Measurements from ENCODE around the gene ZBTB7A.

The ZBTB7A gene

GRCh38 chr19:4087787-4088679 lies 21.3 kb upstream of the ZBTB7A start:
- no peaks in the 10 kb centered on the region for H3K4me1 ChIP-seq (ENCODE audit: insufficient read depth, poor library complexity, severe bottlenecking)
- no peaks in the 10 kb centered on the region for H3K9me3 ChIP-seq (ENCODE audit: severe bottlenecking)
- no peak for DNase-seq (ENCODE audit: low spot score)
- H3K4me3 ChIP-seq (ENCODE audit: severe bottlenecking), result no peak overlapping the region
- ATAC-seq (ENCODE audit: low read depth), result no peak
- H3K36me3 ChIP-seq (ENCODE audit: low read depth), result peaks cover 4% of the 10 kb centered on the region; the same call in 1 of the 2 replicates
- H3K27ac ChIP-seq (ENCODE audit: poor library complexity, severe bottlenecking), result no peak overlapping the region
- no peaks in the 10 kb centered on the region for H3K27me3 ChIP-seq (ENCODE audit: insufficient read depth, poor library complexity, severe bottlenecking)
- TF ChIP-seq, protein P1, sequence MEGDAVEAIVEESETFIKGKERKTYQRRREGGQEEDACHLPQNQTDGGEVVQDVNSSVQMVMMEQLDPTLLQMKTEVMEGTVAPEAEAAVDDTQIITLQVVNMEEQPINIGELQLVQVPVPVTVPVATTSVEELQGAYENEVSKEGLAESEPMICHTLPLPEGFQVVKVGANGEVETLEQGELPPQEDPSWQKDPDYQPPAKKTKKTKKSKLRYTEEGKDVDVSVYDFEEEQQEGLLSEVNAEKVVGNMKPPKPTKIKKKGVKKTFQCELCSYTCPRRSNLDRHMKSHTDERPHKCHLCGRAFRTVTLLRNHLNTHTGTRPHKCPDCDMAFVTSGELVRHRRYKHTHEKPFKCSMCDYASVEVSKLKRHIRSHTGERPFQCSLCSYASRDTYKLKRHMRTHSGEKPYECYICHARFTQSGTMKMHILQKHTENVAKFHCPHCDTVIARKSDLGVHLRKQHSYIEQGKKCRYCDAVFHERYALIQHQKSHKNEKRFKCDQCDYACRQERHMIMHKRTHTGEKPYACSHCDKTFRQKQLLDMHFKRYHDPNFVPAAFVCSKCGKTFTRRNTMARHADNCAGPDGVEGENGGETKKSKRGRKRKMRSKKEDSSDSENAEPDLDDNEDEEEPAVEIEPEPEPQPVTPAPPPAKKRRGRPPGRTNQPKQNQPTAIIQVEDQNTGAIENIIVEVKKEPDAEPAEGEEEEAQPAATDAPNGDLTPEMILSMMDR (IDR thresholded peaks at IDR 0.05; ENCODE audit: poor library complexity, severe bottlenecking), result no peak

DNA sequence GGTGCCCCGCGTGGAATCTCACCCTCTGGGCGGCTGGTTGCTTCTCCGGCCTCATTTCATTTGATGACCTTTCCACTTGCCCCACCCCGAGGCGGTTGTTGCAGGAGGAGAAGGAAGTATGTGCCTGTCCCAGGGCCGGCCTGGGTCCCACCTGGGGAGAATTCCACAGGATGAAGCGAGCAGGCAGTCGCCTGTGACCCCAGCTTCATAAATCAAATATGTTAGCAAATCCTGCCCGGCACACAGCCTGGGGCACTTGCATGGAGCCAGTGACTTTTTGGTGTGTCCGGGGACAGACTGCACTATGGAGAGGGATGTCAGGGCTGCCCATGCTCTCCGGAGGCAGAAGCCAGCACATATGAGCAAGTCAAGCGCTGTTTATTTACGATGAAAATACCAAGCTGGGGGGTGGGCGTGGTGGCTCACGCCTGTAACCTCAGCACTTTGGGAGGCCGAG lies 19.7 kb upstream of the ZBTB7A start:
- no peak for DNase-seq (ENCODE audit: low spot score)
- TF ChIP-seq, protein P1 (IDR thresholded peaks at IDR 0.05; ENCODE audit: poor library complexity, severe bottlenecking), result no peak
- Histone ChIP-seq H3K4me1 (ENCODE audit: insufficient read depth, poor library complexity, severe bottlenecking) (no peaks in the 10 kb centered on the region), H3K4me3 (ENCODE audit: severe bottlenecking) (no peak overlapping the region), H3K9me3 (ENCODE audit: severe bottlenecking) (no peaks in the 10 kb centered on the region), H3K36me3 (ENCODE audit: low read depth) (peaks cover 4% of the 10 kb centered on the region; the same call in 1 of the 2 replicates), H3K27ac (ENCODE audit: poor library complexity, severe bottlenecking) (no peak overlapping the region), H3K27me3 (ENCODE audit: insufficient read depth, poor library complexity, severe bottlenecking) (no peaks in the 10 kb centered on the region)
- no peak for ATAC-seq (ENCODE audit: low read depth)

GRCh38 chr19:4084547-4084877 lies 17.8 kb upstream of the ZBTB7A start:
- no peak for ATAC-seq (ENCODE audit: low read depth)
- no peak overlapping the region for H3K4me3 ChIP-seq (ENCODE audit: severe bottlenecking)
- H3K4me1 ChIP-seq (ENCODE audit: insufficient read depth, poor library complexity, severe bottlenecking), result no peaks in the 10 kb centered on the region
- TF ChIP-seq, protein P1 (IDR thresholded peaks at IDR 0.05; ENCODE audit: poor library complexity, severe bottlenecking), result no peak
- H3K27me3 ChIP-seq (ENCODE audit: insufficient read depth, poor library complexity, severe bottlenecking), result no peaks in the 10 kb centered on the region
- no peak for DNase-seq (ENCODE audit: low spot score)
- H3K27ac ChIP-seq (ENCODE audit: poor library complexity, severe bottlenecking), result no peak overlapping the region
- no peaks in the 10 kb centered on the region for H3K36me3 ChIP-seq (ENCODE audit: low read depth)
- no peaks in the 10 kb centered on the region for H3K9me3 ChIP-seq (ENCODE audit: severe bottlenecking)

DNA sequence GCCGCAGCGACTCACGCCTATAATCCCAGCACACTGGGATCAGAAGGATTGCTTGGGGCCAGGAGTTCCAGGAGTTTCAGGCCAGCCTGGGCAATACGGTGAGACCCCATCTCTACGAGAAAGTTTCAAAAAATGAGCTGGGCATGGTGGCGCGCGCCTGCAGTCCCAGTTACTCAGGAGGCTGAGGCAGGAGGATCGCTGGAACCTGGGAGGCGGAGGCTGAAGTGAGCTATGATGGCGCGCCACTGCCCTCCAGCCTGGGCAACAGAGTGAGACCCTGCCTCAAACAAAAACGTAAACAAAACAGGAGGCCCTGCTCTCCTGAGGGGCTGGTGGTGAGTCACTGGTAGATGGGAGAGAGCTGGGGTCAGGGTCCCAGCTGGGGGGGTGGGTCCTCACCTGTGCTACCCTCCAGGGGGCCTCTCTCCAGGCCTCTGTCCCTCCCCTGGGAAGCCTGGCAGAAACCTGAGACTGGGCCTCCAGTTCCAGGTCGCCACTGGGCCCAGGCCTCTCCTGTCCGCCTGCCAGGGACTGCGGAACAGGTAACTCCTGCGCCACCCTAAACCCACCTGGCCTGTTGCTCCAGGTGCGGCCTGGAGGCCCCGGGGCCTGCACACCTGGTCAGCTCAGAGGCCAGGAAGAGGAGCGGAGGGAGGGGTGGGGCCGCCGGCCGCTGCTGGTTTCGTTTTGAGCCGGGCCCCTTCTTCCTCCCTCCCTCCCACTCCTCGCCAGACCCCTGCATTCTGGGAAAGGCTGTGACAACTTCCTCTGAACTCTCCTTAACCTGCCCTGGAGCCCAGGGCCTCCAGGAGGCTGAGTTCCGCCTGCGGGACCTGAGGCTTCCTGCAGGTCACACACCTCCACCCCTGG lies 17.2 kb upstream of the ZBTB7A start:
- no peak for DNase-seq (ENCODE audit: low spot score)
- H3K27ac ChIP-seq (ENCODE audit: poor library complexity, severe bottlenecking), result no peak overlapping the region
- H3K4me3 ChIP-seq (ENCODE audit: severe bottlenecking), result no peak overlapping the region
- H3K27me3 ChIP-seq (ENCODE audit: insufficient read depth, poor library complexity, severe bottlenecking), result no peaks in the 10 kb centered on the region
- ATAC-seq (ENCODE audit: low read depth), result peak; percentile 37; the same call in 2 of the 3 replicates
- H3K36me3 ChIP-seq (ENCODE audit: low read depth), result no peaks in the 10 kb centered on the region
- no peaks in the 10 kb centered on the region for H3K9me3 ChIP-seq (ENCODE audit: severe bottlenecking)
- H3K4me1 ChIP-seq (ENCODE audit: insufficient read depth, poor library complexity, severe bottlenecking), result no peaks in the 10 kb centered on the region
- TF ChIP-seq, protein P1 (IDR thresholded peaks at IDR 0.05; ENCODE audit: poor library complexity, severe bottlenecking), result no peak

Data from RWPE2 (cell line).